H1 (cell line): ENCODE data around the gene FSD1. TPM values are rescaled to one million over a fixed set of nuclear protein-coding genes. Genes with fewer than 3 reads are reported as not detected.

Experiments
- CTCF ChIA-PET: fragments of 300-600 bp; sonication (Branson Sonifier 250); formaldehyde crosslinking; loops from one replicate; lab custom pipeline; 2021; ENCODE audit not compliant: partially characterized antibody; lab: Charles Lee
- POLR2A ChIA-PET: fragments of 300-600 bp; sonication (Branson Sonifier 250); formaldehyde crosslinking; loops from one replicate; lab custom pipeline; 2021; ENCODE audit warnings: inconsistent platforms; ENCODE audit not compliant: partially characterized antibody; lab: Charles Lee
- DNase-seq, 2 experiments: peaks; one replicate each; pipeline versions ENCODE4 v3.0.0 to v3.0.0-alpha.2; 2010 to 2022; ENCODE audit warnings: low spot score in 2 of 2, low read depth in 1 of 2, mixed read lengths in 1 of 2
- FAIRE-seq: peaks from 2 replicates; lab custom pipeline; 2011; peaks lifted over from hg19 to GRCh38; lab: Jason Lieb, UNC
- H2AFZ ChIP-seq: 2 replicates; pipeline ENCODE4 v1.8.1; 2012; ENCODE audit warnings: low read length, inconsistent platforms
- H2AK5ac ChIP-seq: 2 replicates; pipeline ENCODE4 v1.6.1; 2013; ENCODE audit warnings: low read depth, low read length
- H2BK120ac ChIP-seq: replicated peaks from 2 replicates; pipeline ENCODE3; 2013; ENCODE audit warnings: low read depth, low read length, inconsistent platforms
- H2BK12ac ChIP-seq: 2 replicates; pipeline ENCODE4 v1.6.1; 2013; ENCODE audit warnings: low read depth, low read length
- H2BK15ac ChIP-seq: 2 replicates; pipeline ENCODE4 v1.6.1; 2013; ENCODE audit warnings: low read length
- H2BK20ac ChIP-seq: 2 replicates; pipeline ENCODE4 v1.6.1; 2013; ENCODE audit warnings: low read length
- H2BK5ac ChIP-seq: 2 replicates; pipeline ENCODE4 v1.6.1; 2013; ENCODE audit warnings: low read depth, low read length
- H3K14ac ChIP-seq: 2 replicates; pipeline ENCODE4 v1.6.1; 2013; ENCODE audit warnings: inconsistent platforms; ENCODE audit not compliant: insufficient read length
- H3K18ac ChIP-seq: 2 replicates; pipeline ENCODE4 v1.6.1; 2013; ENCODE audit warnings: low read length; ENCODE audit errors: extremely low read depth
- H3K23ac ChIP-seq: 2 replicates; pipeline ENCODE4 v1.6.1; 2013; ENCODE audit warnings: inconsistent platforms; ENCODE audit not compliant: insufficient read length
- H3K23me2 ChIP-seq: 2 replicates; pipeline ENCODE4 v1.6.1; 2013; ENCODE audit warnings: low read depth, low read length
- H3K27ac ChIP-seq: 2 replicates; pipeline ENCODE4 v1.6.1; 2011; ENCODE audit warnings: low read depth, low read length, inconsistent platforms
- H3K27me3 ChIP-seq, 4 experiments: replicated peaks in 1 of 4; 1 replicate in 1 of 4; 2 replicates in 3 of 4; pipeline versions ENCODE4 v1.6.1 to v1.8.1; 2011 to 2013; ENCODE audit warnings: low read length in 3 of 4, mild to moderate bottlenecking in 3 of 4, inconsistent platforms in 2 of 4, mixed read lengths in 2 of 4, moderate library complexity in 1 of 4; ENCODE audit not compliant: control insufficient read depth in 3 of 4, insufficient read depth in 3 of 4; ENCODE audit errors: extremely low read depth in 1 of 4
- H3K36me3 ChIP-seq, 4 experiments: 2 replicates each; pipeline versions ENCODE4 v1.6.1 to v1.8.1; 2011 to 2013; ENCODE audit warnings: mild to moderate bottlenecking in 4 of 4, low read length in 3 of 4, moderate library complexity in 2 of 4, control low read depth in 1 of 4, inconsistent platforms in 1 of 4; ENCODE audit not compliant: insufficient read depth in 4 of 4, control insufficient read depth in 2 of 4
- H3K4ac ChIP-seq: replicated peaks from 2 replicates; pipeline ENCODE3; 2013; ENCODE audit warnings: low read length, low read depth, mixed read lengths, inconsistent platforms; ENCODE audit not compliant: insufficient read length
- H3K4me1 ChIP-seq, 4 experiments: replicated peaks in 1 of 4; 1 replicate in 1 of 4; 2 replicates in 3 of 4; pipeline versions ENCODE4 v1.6.1 to v1.8.1; 2011 to 2013; ENCODE audit warnings: low read length in 3 of 4, inconsistent platforms in 2 of 4, mixed read lengths in 1 of 4; ENCODE audit not compliant: insufficient read depth in 4 of 4, control insufficient read depth in 3 of 4
- H3K4me2 ChIP-seq, 2 experiments: 2 replicates each; pipeline versions ENCODE4 v1.6.1 to v1.8.1; 2011 to 2013; ENCODE audit warnings: low read depth in 2 of 2, low read length in 2 of 2, control low read depth in 1 of 2, inconsistent platforms in 1 of 2, mild to moderate bottlenecking in 1 of 2; ENCODE audit not compliant: insufficient read depth in 1 of 2
- H3K4me3 ChIP-seq, 4 experiments: fragments of 200-600, 300-600 bp in 1 of 4; sonication (generic), shearing (Covaris generic), sonication (Bioruptor Twin) in 1 of 4; 2 replicates each; pipeline versions ENCODE4 v1.5.1 to v1.8.1; 2011 to 2016; ENCODE audit warnings: low read length in 4 of 4, low read depth in 3 of 4, control low read depth in 2 of 4, inconsistent platforms in 2 of 4, mild to moderate bottlenecking in 2 of 4, mixed read lengths in 1 of 4, moderate library complexity in 1 of 4; ENCODE audit not compliant: insufficient read depth in 2 of 4; ENCODE audit errors: extremely low read depth in 1 of 4
- H3K56ac ChIP-seq: replicated peaks from 2 replicates; pipeline ENCODE3; 2013; ENCODE audit warnings: low read depth, mild to moderate bottlenecking, mixed read lengths, low read length, inconsistent platforms; ENCODE audit not compliant: insufficient read length
- H3K79me1 ChIP-seq: 2 replicates; pipeline ENCODE4 v1.6.1; 2013; ENCODE audit warnings: low read depth, low read length, control low read depth
- H3K79me2 ChIP-seq, 2 experiments: 2 replicates each; pipeline versions ENCODE4 v1.6.1 to v1.8.1; 2012 to 2013; ENCODE audit warnings: low read length in 2 of 2, mild to moderate bottlenecking in 2 of 2, inconsistent platforms in 1 of 2; ENCODE audit not compliant: insufficient read depth in 2 of 2, control insufficient read depth in 1 of 2
- H3K9ac ChIP-seq, 4 experiments: replicated peaks in 1 of 4; 1 replicate in 1 of 4; 2 replicates in 3 of 4; pipeline versions ENCODE4 v1.6.1 to v1.8.1; 2011 to 2013; ENCODE audit warnings: low read depth in 3 of 4, low read length in 3 of 4, control low read depth in 2 of 4, mild to moderate bottlenecking in 2 of 4, moderate library complexity in 2 of 4, inconsistent platforms in 1 of 4; ENCODE audit errors: extremely low read depth in 1 of 4
- H3K9me3 ChIP-seq, 2 experiments: 2 replicates each; pipeline versions ENCODE4 v1.6.1 to v1.8.1; 2012 to 2013; ENCODE audit warnings: mild to moderate bottlenecking in 2 of 2, moderate library complexity in 2 of 2, control low read depth in 1 of 2, inconsistent platforms in 1 of 2, low read depth in 1 of 2, low read length in 1 of 2, mixed read lengths in 1 of 2; ENCODE audit not compliant: insufficient read depth in 2 of 2
- H4K20me1 ChIP-seq, 2 experiments: replicated peaks in 1 of 2; 2 replicates each; pipeline versions ENCODE3 to v1.8.1; 2011 to 2013; ENCODE audit warnings: inconsistent platforms in 2 of 2, low read length in 2 of 2, mild to moderate bottlenecking in 1 of 2; ENCODE audit not compliant: insufficient read depth in 2 of 2, control insufficient read depth in 1 of 2
- H4K5ac ChIP-seq: 2 replicates; pipeline ENCODE4 v1.6.1; 2013; ENCODE audit warnings: low read length, low read depth, mixed read lengths, inconsistent platforms; ENCODE audit not compliant: insufficient read length
- H4K8ac ChIP-seq: 2 replicates; pipeline ENCODE4 v1.8.0; 2013; ENCODE audit warnings: mild to moderate bottlenecking, moderate library complexity, low read length, inconsistent platforms; ENCODE audit not compliant: insufficient read depth; ENCODE audit errors: extremely low read depth
- H4K91ac ChIP-seq: replicated peaks from 2 replicates; pipeline ENCODE3; 2013; ENCODE audit warnings: low read length, mixed read lengths, inconsistent platforms; ENCODE audit not compliant: insufficient read length
- ATF3 ChIP-seq: IDR thresholded peaks from 2 replicates; pipeline ENCODE4 v1.6.1; 2011; ENCODE audit warnings: low read depth, mild to moderate bottlenecking, low read length; ENCODE audit not compliant: insufficient read depth
- CBX8 ChIP-seq: fragments of 300-800, 300-1000 bp; sonication (generic); IDR thresholded peaks from 2 replicates; pipeline ENCODE4 v1.7.1; 2016; ENCODE audit warnings: low read depth, low read length, borderline replicate concordance
- CEBPB ChIP-seq: IDR thresholded peaks from 2 replicates; pipeline ENCODE4 v1.6.1; 2012; ENCODE audit warnings: low read depth, low read length
- CREB1 ChIP-seq: IDR thresholded peaks from 2 replicates; pipeline ENCODE4 v1.6.1; 2012; ENCODE audit warnings: inconsistent platforms
- JUN ChIP-seq: IDR thresholded peaks from 2 replicates; pipeline ENCODE4 v1.6.1; 2011; ENCODE audit warnings: low read depth, mild to moderate bottlenecking, improper control_type of control experiment, low read length
- JUND ChIP-seq: IDR thresholded peaks from 2 replicates; pipeline ENCODE4 v1.6.1; 2011; ENCODE audit warnings: mild to moderate bottlenecking, improper control_type of control experiment, low read length
- KDM4A ChIP-seq: IDR thresholded peaks from one replicate; pipeline ENCODE4 v1.7.1; 2012; ENCODE audit warnings: low read depth, mild to moderate bottlenecking, moderate library complexity, low read length, inconsistent platforms; ENCODE audit not compliant: severe bottlenecking
- MAFK ChIP-seq: IDR thresholded peaks from 2 replicates; pipeline ENCODE4 v1.6.1; 2012; ENCODE audit warnings: low read depth, mild to moderate bottlenecking, improper control_type of control experiment, low read length
- POLR2AphosphoS5 ChIP-seq: IDR thresholded peaks from 2 replicates; pipeline ENCODE4 v1.6.1; 2011; ENCODE audit warnings: low read depth, low read length
- POU5F1 ChIP-seq: IDR thresholded peaks from 2 replicates; pipeline ENCODE4 v1.6.1; 2011; ENCODE audit warnings: low read depth, mild to moderate bottlenecking, low read length, moderate library complexity
- RNF2 ChIP-seq: fragments of 200-900, 300-1000 bp; sonication (generic); IDR thresholded peaks from 2 replicates; pipeline ENCODE4 v1.7.1; 2016; ENCODE audit warnings: borderline replicate concordance, low read depth, mild to moderate bottlenecking, antibody characterized with exemption, low read length; ENCODE audit not compliant: poor library complexity, severe bottlenecking; ENCODE audit errors: missing control alignments
- TEAD4 ChIP-seq: IDR thresholded peaks from 2 replicates; pipeline ENCODE4 v1.6.1; 2012; ENCODE audit warnings: low read depth, low read length, inconsistent platforms, mixed read lengths
- WGBS, 2 experiments: shearing (Covaris generic) in 1 of 2; methylation state at CpG; one replicate each; pipeline versions ENCODE4 v1.1.6 to v1.1.7; 2013 to 2015; ENCODE audit warnings: low lambda C conversion rate in 2 of 2, mixed read lengths in 2 of 2, inconsistent platforms in 1 of 2, low coverage in 1 of 2, missing lambda C conversion rate in 1 of 2; ENCODE audit not compliant: insufficient replicate concordance in 2 of 2, insufficient coverage in 1 of 2, insufficient read length in 1 of 2; ENCODE audit errors: extremely low coverage in 1 of 2, missing lambda C conversion rate in 1 of 2; 5-methylcytosine and 5-hydroxymethylcytosine counted together
- polyA plus RNA-seq, 7 experiments: library from polyadenylated mRNA; depleted of rRNA in 3 of 7; stranded (reverse) in 5 of 7; unstranded in 2 of 7; fragments of >200 nt in 5 of 7; fragments of 200-250 nt in 2 of 7; gene quantifications; 1 replicate in 5 of 7; 2 replicates in 1 of 7; 4 replicates in 1 of 7; pipeline versions ENCODE4 v1.2.1 to v1.2.3, GENCODE V29; 2011 to 2013; ENCODE audit warnings: missing spikeins in 2 of 7, mixed read lengths in 2 of 7
- total RNA-seq: library from RNA; stranded (reverse); fragmentation: NEBNext Ultra II Directional; extraction: Animal tissue kit (Norgen Biotek cat#: 25700); gene quantifications from 2 replicates; pipeline ENCODE4 v1.2.1, GENCODE V29; 2021

The FSD1 gene
- total and polyA plus RNA-seq, 2 of the 8 experiments (the other 6 are each of a cell fraction or from before 2014, with no cell fraction given), result 58.8 to 181 TPM

DNA sequence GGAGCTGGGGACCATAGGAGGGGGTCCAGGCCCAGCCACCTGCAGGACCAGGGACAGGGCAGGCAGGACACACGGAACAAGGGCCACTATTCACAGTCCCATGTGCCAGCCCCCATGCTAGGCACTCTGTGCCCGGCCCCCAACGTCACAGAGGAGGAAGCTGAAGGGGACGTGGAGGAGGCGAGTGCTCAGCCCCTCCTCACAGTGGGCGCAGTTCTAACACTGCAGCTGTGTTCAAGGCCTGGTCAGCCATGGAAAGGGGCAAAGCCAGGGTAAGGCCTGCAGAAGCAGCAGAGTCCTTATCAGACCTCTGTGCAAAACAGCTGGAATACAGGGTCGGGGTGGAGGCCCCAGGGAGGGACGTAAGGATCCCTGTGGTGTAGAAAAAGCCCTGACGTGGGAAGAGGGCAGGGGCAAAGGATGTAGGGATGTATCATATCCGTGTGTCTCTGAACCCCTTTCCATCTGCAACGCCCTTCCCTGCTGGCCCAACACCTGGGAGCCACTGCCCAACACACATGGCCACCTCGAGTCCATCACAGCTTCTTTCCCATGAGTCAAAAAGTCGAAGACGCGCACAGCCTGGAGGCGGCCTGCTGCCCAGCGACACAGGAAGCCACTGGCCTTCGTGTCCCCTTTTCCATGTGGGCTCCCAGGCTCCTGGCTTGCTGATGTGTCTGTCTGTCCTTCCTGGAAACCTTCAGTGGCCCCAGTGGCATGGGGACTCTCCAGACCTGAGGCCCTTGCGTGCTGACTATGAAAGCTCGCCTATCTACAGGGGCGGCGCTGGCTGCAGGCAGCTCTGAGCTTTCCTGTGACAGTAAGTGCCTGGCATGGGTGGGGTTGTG lies 68.0 kb downstream of the FSD1 start:
- POLR2A ChIA-PET, result interaction anchor here (0.7 to 4.1 kb wide), 7 partner anchors 9 to 120 kb away, joined by 3 to 18 read pairs (median 3); no protein-coding TSS in a partner anchor
- TF ChIP-seq JUND, result no peak
- TF ChIP-seq MAFK, result no peak
- TF ChIP-seq CEBPB, result no peak
- no peak for TF ChIP-seq CREB1
- TF ChIP-seq POLR2AphosphoS5, result no peak
- no peak for TF ChIP-seq RNF2
- TF ChIP-seq CBX8, result no peak
- no peak for TF ChIP-seq KDM4A
- TF ChIP-seq ATF3, result no peak
- no peak for TF ChIP-seq POU5F1
- no peak for TF ChIP-seq JUN
- TF ChIP-seq TEAD4, result no peak

More for the DNA sequence above, 68.0 kb downstream of the FSD1 start:
- Histone ChIP-seq H3K18ac (no peak overlapping the region; the same call in 1 of the 2 replicates), H2BK12ac (no peak overlapping the region), H2AK5ac (no peak overlapping the region), H4K20me1 (peaks cover 22 to 40% of the 10 kb centered on the region in 2 experiments), H3K27ac (no peak overlapping the region), H2BK15ac (no peak overlapping the region), H4K91ac (no peak overlapping the region), H2BK5ac (no peak overlapping the region; the same call in 1 of the 2 replicates), H2BK20ac (no peak overlapping the region), H3K36me3 (no peaks in the 10 kb centered on the region), H2BK120ac (no peak overlapping the region), H3K4me3 (no peak overlapping the region), H3K23me2 (no peaks in the 10 kb centered on the region), H3K14ac (no peak overlapping the region), H4K5ac (no peak overlapping the region), H3K4ac (no peak overlapping the region), H4K8ac (peak overlapping the region; percentile 87; the same call in 1 of the 2 replicates), H3K79me1 (peaks cover 31% of the 10 kb centered on the region), H3K4me1 (peaks cover 5 to 47% (median 38%) of the 10 kb centered on the region in 4 experiments), H3K79me2 (peaks cover 0 to 17% of the 10 kb centered on the region in 2 experiments; a peak in 1 of 4 replicates), H3K56ac (no peak overlapping the region), H3K9ac (no peak overlapping the region), H3K9me3 (no peaks in the 10 kb centered on the region), H3K23ac (no peak overlapping the region), H3K4me2 (no peak overlapping the region), H2AFZ (no peak overlapping the region), H3K27me3 (no peaks in the 10 kb centered on the region)
- DNase-seq, result peak in 1 of 2 experiments; percentile 41
- CTCF ChIA-PET, result interaction anchor here (1.0 to 6.3 kb wide), 4 partner anchors 10 to 105 kb away, joined by 5 to 72 read pairs (median 21); no protein-coding TSS in a partner anchor
- 92% methylated on average over 22 of the region's 22 CpGs; no CpG with 5 or more reads in 1 of the 2 experiments for whole genome bisulfite sequencing, 2 experiments
- FAIRE-seq, result no peak
